Measurements from ENCODE around the gene MANSC1. TPM values are rescaled to one million over a fixed set of nuclear protein-coding genes. Genes with fewer than 3 reads are reported as not detected.

MANSC1 gene
- polyA plus RNA-seq, 1 donor from 2014 or later: 1.3 TPM

DNA sequence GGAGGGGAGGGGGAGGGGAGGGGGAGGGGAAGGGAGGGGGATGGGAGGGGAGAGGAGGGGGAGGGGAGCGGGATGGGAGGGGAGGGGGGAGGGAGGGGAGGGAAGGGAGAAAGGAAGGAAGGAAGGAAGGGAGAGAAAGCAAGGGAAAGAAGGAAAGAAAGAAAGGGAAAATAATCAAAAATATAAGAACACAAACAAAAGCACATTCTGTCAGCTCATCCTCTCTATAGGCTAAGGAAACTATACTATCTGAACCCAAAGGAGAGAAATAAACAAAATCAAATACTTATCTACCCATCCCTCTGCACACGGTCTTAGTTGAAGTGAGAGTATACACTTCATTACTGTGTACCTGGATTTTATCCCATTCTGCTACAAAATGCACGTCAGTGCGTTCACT lies 26.9 kb downstream of the MANSC1 start:
- no peak overlapping the region for H3K4me2 ChIP-seq (ENCODE audit: low read length)

DNA sequence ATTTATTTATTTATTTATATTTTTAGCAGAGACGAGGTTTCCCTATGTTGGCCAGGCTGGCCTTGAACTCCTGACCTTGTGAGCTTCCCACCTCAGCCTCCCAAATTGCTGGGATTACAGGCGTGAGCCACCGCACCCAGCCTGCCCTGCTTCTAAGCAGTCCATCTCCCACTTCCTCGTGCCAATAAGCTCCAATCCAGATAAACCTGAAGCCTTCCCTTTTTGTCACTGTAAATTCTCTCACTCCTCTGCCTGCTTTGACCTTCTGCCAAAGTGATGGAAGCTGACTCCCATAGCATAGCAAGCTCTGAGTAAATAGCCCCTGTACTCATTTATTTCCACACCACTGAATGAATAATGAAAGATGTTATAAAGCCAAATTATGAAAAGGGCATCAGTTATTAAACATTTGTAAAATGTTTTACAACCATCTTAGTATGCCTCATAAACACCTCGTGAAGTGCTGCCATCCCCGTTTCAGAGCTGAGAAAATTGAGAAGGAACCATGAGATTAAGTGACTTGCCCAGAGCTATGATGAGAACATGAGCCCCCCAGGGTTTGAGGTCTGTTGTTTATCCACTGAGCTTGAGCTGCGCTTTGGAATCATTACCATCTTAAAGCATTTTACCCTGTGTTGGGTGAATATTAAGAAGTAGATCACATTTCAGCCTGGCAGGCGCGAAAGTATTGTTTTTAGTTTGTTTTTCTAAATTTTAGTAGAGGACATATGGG lies 30.4 kb downstream of the MANSC1 start:
- H3K4me2 ChIP-seq (ENCODE audit: low read length): no peak overlapping the region
- no peak overlapping the region for H3K4me3 ChIP-seq (ENCODE audit: low read length)
- no peaks in the 10 kb centered on the region for H4K20me1 ChIP-seq (ENCODE audit: insufficient read depth)
- TF ChIP-seq TAF1 (IDR thresholded peaks at IDR 0.05; ENCODE audit: low read depth): no peak
- TF ChIP-seq EZH2 (IDR thresholded peaks at IDR 0.05; ENCODE audit: borderline replicate concordance, insufficient read depth, low read length, poor library complexity, severe bottlenecking): no peak
- no peak for TF ChIP-seq RAD21 (conservative IDR thresholded peaks at IDR 0.05)
- TF ChIP-seq CTCF (IDR thresholded peaks at IDR 0.05; ENCODE audit: poor library complexity, severe bottlenecking): no peak
- TF ChIP-seq MXI1 (conservative IDR thresholded peaks at IDR 0.05; ENCODE audit: poor library complexity, severe bottlenecking): no peak
- TF ChIP-seq EP300 (conservative IDR thresholded peaks at IDR 0.05; ENCODE audit: poor library complexity, severe bottlenecking): no peak
- no peak for TF ChIP-seq SMC3 (conservative IDR thresholded peaks at IDR 0.05; ENCODE audit: poor library complexity)
- no peaks in the 10 kb centered on the region for H3K27me3 ChIP-seq (ENCODE audit: insufficient read depth, low read depth, low read length)
- no peaks in the 10 kb centered on the region for H3K36me3 ChIP-seq (ENCODE audit: insufficient read depth, low read length)
- no peaks in the 10 kb centered on the region for H3F3A ChIP-seq (ENCODE audit: insufficient read depth, low read length, poor library complexity, severe bottlenecking)
- H3K9me2 ChIP-seq (ENCODE audit: insufficient read depth, low read length): no peaks in the 10 kb centered on the region
- H3K9ac ChIP-seq (ENCODE audit: low read length): no peak overlapping the region
- H2AFZ ChIP-seq (ENCODE audit: low read depth, low read length): no peak overlapping the region
- H3K27ac ChIP-seq (ENCODE audit: low read length): no peak overlapping the region
- no peaks in the 10 kb centered on the region for H3K9me3 ChIP-seq (ENCODE audit: low read length)
- H3K79me2 ChIP-seq (replicated peaks; ENCODE audit: insufficient read depth, low read length): no peaks in the 10 kb centered on the region

More for the DNA sequence above, 26.9 kb downstream of the MANSC1 start:
- Histone ChIP-seq H3K27me3 (ENCODE audit: insufficient read depth, low read depth, low read length) (no peaks in the 10 kb centered on the region), H2AFZ (ENCODE audit: low read depth, low read length) (no peak overlapping the region), H3K27ac (ENCODE audit: low read length) (no peak overlapping the region), H3K79me2 (replicated peaks; ENCODE audit: insufficient read depth, low read length) (no peaks in the 10 kb centered on the region), H3K36me3 (ENCODE audit: insufficient read depth, low read length) (no peaks in the 10 kb centered on the region), H3K9me2 (ENCODE audit: insufficient read depth, low read length) (no peaks in the 10 kb centered on the region), H3K9me3 (ENCODE audit: low read length) (no peaks in the 10 kb centered on the region), H3F3A (ENCODE audit: insufficient read depth, low read length, poor library complexity, severe bottlenecking) (no peaks in the 10 kb centered on the region), H4K20me1 (ENCODE audit: insufficient read depth) (no peaks in the 10 kb centered on the region), H3K9ac (ENCODE audit: low read length) (no peak overlapping the region), H3K4me3 (ENCODE audit: low read length) (no peak overlapping the region)
- TF ChIP-seq MXI1 (conservative IDR thresholded peaks at IDR 0.05; ENCODE audit: poor library complexity, severe bottlenecking) (no peak), EZH2 (IDR thresholded peaks at IDR 0.05; ENCODE audit: borderline replicate concordance, insufficient read depth, low read length, poor library complexity, severe bottlenecking) (no peak), EP300 (conservative IDR thresholded peaks at IDR 0.05; ENCODE audit: poor library complexity, severe bottlenecking) (no peak), SMC3 (conservative IDR thresholded peaks at IDR 0.05; ENCODE audit: poor library complexity) (no peak), POLR2AphosphoS5 (IDR thresholded peaks at IDR 0.05) (no peak), TAF1 (IDR thresholded peaks at IDR 0.05; ENCODE audit: low read depth) (no peak), REST (IDR thresholded peaks at IDR 0.05; ENCODE audit: borderline replicate concordance) (no peak), RAD21 (conservative IDR thresholded peaks at IDR 0.05) (no peak), CTCF (IDR thresholded peaks at IDR 0.05; ENCODE audit: poor library complexity, severe bottlenecking) (no peak)
